ENCODE results near the gene PPIL1.
"Not testable (repeated sequence)": the region's sequence is repeated elsewhere in the genome, so short reads cannot be mapped to it uniquely, and the experiment has no call there.

The PPIL1 gene

GRCh38 chr6:36874443-36875249, at the start of gene PPIL1:
Gene PPIL1 (minus strand): TSS chr6:36874803. CDS start chr6:36874772, 31 bp downstream.
- peak; percentile 92 for DNase-seq

- peak; percentile 73 for DNase-seq
Observed at GRCh38 chr6:36924131-36924530, 49.5 kb upstream of the PPIL1 start.

DNA sequence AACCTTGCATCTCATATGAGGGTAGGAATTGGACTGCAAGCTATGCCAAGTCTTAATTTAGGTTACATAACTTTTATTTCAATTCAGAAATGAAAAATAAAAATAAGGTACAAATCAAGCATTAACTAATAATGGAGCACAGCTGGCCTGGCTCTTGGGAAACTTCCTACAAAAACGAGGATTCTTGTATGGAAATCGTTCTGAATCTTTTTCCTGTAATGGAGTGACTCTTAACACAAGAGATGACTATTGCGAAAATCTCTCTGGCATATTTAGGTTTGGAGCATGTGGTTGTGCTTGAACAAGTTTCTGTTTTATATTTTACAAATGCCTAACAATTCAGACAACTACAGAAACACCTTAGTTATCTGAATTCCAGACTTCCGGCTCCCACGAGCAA, 45.9 kb upstream of the PPIL1 start:
- DNase-seq, result no peak

DNA sequence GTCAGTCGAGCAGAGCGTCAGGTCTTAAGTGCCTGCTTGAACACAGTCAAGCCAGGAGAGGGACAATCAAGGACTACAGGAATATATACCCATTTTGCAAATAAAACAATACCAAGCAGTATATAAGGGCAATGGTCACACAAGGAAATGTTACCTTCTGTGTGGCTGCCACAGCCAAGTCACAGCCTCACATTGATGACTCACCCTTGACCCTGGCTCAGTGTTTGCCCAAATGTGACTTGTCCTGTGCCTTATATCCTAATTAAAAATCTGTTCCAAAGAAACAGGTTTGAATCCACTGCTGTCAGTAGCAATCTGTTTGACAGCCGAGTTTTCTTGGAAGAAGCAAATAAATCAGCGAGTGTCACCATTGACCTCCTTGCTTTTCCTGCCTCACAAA, 45.4 kb upstream of the PPIL1 start:
- DNase-seq, result no peak

- peak; percentile 86 for DNase-seq
Observed at GRCh38 chr6:36917541-36918193, 43.1 kb upstream of the PPIL1 start.

DNA sequence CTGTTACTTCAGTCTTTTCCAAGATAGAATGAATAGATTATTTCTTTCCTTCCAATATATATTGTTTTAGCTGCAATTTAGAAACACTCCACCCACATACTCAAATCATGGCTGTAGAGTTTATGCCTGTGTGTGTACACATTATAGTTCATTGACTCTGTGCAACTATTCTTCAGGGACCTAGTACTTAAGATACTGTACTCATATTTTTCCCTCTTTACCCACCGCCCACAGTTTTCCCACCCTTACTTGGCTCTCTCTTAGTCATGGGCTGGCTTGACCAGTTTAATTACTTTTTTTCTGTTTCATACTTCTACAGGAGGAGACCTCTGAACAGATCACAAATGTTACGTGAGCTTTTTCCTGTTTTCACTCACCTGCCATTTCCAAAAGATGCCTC, 41.5 kb upstream of the PPIL1 start:
- no peak for DNase-seq

DNA sequence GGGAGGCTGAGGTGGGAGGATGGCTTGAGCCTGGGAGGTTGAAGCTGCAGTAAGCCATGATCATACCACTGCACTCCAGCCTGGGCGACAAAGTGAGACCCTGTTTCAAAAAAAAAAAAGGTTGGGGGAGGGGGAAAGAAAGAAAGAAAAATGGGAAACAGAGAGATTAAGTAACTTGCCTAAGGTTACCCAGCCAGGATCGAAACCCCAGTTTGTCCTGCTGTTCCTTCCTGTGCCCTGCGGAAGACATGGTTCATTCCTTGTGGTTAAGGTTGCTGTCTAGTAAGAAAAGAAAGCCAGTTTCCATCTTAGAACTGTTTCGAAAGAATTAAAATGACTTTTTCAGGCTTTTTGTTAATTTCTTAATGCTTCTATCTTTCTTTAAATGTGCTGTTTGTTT, 41.0 kb upstream of the PPIL1 start:
- DNase-seq, result no peak

- DNase-seq, result no peak
Observed at GRCh38 chr6:36914227-36914794, 39.7 kb upstream of the PPIL1 start.

DNA sequence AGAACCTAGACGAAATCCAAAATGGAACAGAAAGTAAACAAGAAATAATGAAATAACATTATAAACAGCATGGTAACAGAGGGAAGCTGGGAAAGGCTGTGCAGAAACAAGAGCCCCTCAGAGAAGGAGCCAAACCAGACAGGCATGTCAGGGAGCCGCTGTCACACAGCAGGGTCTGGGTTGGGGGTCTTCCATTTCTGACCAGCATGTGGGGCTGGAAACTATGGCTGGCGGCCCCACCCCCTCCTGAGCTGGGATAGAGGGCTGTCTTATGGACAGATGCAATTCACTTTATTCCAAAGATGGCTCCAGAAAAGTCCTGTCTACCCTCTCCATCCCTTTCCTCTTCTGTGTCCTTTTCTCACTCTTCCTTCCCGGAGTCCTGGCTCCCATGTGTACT, 38.5 kb upstream of the PPIL1 start:
- no peak for DNase-seq

GRCh38 chr6:36912586-36912985, 38.0 kb upstream of the PPIL1 start:
- peak; percentile 92 for DNase-seq

- DNase-seq, result no peak
Observed at GRCh38 chr6:36912030-36912454, 37.4 kb upstream of the PPIL1 start.

GRCh38 chr6:36908747-36909146, 34.1 kb upstream of the PPIL1 start:
- DNase-seq, result no peak

- peak; percentile 40 for DNase-seq
Observed at GRCh38 chr6:36907781-36908180, 33.2 kb upstream of the PPIL1 start.

DNA sequence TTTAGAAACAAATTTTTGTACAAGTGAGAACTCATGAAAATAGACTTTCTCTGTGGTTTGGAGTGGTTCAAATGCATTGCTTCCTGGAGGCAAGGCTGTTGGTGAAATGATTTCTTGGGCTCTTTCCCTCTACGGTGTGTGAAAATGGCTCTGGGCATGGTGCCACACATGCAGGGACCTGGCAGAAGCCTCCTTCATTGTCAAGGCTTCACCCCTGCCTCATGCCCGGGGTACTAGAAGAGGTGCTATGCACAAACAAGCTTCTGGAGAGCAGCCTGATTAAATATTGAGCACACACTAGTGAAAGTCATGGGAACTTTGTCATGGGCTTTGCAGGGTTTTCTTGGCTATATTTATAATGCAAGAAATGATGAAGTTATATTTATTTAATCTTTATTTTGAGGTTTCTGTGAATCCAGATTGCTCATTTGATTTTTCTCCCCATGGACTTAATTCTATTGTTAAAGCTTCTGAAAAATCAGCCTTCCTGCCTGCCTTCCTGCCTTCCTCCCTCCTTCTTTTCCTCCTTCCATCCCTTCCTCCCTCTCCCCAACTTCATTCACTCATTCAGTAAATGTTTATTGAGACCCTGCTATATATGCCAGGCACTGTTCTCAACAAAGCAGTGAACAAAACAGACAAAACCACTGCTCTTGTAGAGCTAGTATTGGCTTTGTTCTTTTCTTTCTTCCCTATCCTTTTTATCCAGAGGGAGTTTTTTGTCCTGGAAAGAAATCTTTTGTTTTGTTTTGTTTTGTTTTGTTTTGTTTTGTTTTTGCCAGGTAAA, 32.1 kb upstream of the PPIL1 start:
- DNase-seq, result no peak

- no peak for DNase-seq
Observed at GRCh38 chr6:36904851-36905393, 30.3 kb upstream of the PPIL1 start.

GRCh38 chr6:36904114-36904513, 29.5 kb upstream of the PPIL1 start:
- no peak for DNase-seq

DNA sequence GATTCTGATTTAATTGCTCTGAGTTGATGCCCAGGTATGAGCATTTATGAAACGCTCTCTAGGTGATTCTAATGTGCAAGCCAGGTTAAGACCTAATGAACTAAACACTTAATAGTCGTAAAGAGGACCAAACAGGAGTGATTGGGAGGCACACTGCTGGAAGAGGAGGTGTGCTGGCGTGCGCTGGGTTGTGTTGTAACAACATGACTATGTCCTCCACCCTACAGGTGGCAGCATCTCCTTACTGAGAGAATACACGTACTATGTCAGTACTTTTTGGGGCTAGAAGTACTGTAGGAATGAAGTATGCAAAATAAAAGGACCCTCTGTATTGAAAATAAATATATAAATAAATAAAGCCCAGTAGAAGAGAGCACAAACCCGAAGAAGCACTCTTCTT, 23.0 kb upstream of the PPIL1 start:
- no peak for DNase-seq

GRCh38 chr6:36893976-36894932, 19.7 kb upstream of the PPIL1 start:
- DNase-seq, result no peak

- not testable (repeated sequence) for DNase-seq
Observed at GRCh38 chr6:36891153-36891552, 16.6 kb upstream of the PPIL1 start.

GRCh38 chr6:36890112-36890663, 15.6 kb upstream of the PPIL1 start:
- DNase-seq, result no peak

All from fibroblast of skin of right biceps (primary cell).